ENCODE results near the gene EVA1C.

DNA sequence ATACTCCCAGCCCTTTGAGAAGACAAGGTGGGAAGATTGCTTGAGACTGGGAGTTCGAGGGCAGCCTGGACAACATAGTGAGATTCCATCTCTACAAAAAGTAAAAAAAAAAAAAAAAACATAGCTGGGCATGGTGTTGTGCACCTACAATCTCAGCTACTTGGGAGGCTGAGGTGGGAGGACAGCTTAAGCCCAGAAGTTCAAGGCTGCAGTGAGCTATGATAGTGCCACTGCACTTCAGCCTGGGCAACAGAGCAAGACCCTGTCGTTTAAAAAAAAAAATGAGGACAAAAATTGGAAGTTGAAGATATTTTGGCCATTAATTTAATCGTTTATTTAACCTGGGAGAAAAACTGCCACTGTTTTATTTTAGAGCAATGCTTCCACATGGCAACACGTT lies 20.8 kb upstream of the EVA1C start:
- no peak for TF ChIP-seq CTCF (IDR thresholded peaks at IDR 0.05)
- no peak for TF ChIP-seq POLR2A (IDR thresholded peaks at IDR 0.05)
